Nucleus accumbens (tissue), 56 donors: ENCODE data around the gene LBH.
"Not testable (repeated sequence)": the region's sequence is repeated elsewhere in the genome, so short reads cannot be mapped to it uniquely, and the experiment has no call there.

ENCODE experiments used
- DNase-seq, 56 donors: peaks; one replicate each; lab custom pipeline; 2025; lab: John Stamatoyannopoulos, UW

Gene LBH

DNA sequence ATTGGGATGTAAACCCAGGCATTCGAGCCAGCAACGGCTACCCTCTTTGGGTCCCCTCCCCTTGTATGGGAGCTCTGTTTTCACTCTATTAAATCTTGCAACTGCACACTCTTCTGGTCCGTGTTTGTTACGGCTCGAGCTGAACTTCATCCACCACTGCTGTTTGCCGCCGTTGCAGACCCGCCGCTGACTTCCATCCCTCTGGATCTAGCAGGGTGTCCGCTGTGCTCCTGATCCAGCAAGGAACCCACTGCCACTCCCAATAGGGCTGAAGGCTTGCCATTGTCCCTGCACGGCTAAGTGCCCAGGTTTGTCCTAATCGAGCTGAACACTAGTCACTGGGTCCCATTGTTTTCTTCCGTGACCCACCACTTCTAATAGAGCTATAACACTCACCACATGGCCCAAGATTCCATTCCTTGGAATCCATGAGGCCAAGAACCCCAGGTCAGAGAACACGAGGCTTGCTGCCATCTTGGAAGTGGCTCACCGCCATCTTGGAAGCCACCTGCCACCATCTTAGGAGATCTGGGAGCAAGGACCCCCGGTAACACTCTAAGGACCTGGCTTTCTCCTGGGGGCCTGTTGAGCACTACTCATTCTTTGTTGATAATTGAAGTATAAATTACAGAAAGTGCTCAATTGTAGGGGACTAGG lies 37.9 kb downstream of the LBH start:
- DNase-seq, result not testable (repeated sequence)

GRCh38 chr2:30269771-30270145 lies 38.4 kb downstream of the LBH start:
- DNase-seq, result no peak

DNA sequence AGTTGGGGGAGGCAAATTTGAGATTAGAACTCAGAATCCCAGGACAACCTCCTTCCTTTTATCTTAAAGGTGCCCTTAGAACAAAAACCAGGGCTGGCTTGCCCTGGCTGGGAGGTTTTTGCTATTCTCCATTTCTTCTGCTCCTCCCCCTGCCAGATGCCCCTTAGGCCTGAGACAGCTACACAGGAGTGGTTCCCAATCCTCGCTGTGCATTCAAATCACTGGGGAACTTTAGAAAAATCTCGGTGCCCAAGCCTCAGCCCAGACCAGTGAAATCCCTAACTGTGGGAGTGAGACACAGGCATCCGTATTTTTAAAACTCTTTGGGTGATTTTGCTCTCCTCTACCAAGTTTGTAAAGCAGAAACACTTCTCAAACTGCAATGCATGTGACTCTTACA lies 38.8 kb downstream of the LBH start:
- no peak for DNase-seq

DNA sequence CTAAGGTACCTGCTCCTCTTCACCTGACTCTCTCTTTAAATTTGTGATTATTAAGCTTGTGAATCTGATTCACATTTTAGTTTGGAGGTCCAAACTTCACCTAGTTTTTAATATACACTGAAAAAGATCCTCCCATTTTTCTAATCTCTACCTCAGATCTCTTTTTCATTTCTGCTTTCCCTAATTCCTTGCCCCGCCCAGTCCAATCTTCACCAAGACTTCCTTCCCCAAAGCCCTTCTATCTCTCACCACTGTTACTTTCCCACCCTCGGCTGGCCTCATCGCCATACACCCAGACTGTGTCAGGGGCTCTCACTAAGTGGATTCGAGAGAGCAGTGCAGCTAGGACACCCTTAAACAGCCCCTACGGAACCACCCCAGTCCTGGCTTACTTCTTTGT lies 40.0 kb downstream of the LBH start:
- DNase-seq, result no peak

GRCh38 chr2:30272286-30272685 lies 41.0 kb downstream of the LBH start:
- DNase-seq, result no peak

DNA sequence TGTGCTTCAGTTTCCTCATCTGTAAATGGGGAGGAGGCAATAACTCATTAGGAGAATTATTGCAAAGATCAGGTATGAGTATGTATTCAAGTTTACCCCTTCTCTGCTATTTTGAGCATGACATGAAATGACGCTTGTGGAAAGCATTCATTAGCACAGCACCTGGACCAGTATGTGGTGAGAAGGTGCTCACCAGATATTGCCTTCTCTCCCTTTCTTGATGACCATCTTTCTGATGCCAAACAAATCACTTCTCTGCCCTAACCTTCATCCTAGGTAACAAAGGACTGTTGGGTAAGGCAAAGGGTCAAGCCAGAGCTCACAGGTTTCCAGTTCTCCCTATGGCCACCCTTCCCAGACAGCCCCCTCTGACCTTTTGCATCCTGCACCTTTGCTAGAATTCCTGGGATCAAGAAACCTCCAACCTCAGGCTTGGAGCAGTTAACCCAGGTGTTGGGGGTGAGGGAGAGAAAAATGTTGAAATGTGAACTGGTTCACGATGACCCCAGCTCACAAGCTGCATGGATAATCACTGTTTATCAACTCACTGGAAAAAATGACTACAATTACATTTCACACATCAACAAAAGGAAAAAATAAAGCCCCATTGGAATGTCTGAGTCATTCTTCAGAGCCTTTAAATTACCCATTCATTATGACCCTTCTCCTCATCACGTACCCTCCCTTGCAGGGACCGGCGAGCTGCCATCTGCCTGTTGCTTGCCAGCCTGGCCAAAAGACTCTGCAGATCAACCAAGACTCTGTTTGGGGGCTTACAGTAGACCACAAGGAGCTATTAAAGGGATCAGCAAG lies 41.6 kb downstream of the LBH start:
- DNase-seq, result no peak

GRCh38 chr2:30273574-30273929 lies 42.2 kb downstream of the LBH start:
- DNase-seq, result no peak

DNA sequence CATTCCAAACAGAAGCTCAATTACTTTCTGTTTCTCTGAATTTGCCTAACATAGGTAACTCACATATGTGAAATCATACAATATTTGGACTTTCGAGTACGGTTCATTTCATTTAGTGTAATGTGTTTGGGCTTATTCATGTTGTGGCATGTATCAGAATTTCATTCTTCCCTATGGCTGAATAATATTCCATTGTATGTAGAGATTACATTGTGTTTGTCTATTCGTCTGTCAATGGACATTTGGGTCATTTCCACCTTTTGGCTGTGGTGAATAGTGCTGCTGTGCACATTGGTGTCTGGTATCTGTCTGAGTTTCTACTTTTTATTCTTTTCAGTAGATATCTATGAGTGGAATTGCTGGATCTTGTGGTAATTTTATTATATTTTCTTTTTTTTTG lies 43.9 kb downstream of the LBH start:
- DNase-seq, result no peak

DNA sequence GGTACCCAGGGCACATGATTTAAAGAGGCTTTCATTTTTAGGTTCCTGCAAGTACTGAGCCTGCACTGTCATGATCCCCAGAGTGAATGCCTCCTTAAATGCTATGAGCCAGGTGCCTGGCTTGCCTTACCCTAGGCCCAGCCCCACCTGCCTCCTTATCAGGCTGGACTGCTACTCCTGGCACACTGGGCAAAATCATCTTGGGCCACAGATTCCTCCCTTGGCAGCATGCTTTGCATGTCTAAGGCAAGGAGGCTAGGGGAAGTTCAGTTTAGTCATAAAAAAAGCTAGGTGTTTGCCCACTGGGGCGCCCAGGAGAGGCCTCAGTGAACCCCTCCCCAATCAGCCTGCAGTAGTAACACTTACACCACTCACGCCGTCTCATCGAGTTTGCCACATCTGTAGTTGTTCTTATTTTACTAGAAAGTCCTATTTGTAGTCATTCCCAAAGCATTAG lies 45.1 kb downstream of the LBH start:
- DNase-seq, result no peak

DNA sequence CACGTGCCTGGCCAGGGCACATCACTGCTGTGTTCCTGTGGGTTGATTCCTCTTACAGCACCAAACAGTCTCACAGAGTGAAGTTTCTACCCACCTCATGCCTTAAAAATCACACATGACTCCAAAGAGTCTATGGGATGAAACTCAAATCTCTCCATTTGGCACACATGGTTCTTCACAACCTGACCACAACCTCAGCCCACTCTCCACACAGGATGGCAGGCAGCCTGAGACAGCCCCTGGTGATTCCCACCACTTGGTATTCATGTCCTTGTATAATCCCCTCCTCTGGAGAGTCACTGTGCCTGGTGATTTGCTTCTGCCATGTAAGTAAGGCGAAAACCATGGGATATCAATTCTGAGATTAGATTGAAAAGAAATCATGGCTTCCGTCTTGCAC lies 46.2 kb downstream of the LBH start:
- DNase-seq, result no peak

DNA sequence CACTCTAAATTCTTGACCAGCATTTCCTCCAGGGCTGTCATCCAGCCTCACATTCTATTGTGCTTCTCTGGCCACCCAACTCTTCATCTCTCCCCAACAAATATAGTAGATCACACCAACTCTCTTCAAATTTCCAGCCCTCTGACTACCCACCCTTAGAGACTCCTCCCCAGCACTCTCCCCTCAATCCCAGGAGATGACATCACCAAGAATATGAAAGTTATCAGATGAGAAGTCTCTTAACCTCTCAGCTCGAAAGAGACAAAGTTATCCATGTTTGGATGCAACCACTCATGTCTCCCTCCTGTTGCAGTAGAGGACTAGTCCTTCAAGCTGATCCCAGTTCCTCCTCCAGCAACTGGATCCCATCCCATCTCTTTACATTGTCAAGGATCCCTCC lies 47.1 kb downstream of the LBH start:
- no peak for DNase-seq

DNA sequence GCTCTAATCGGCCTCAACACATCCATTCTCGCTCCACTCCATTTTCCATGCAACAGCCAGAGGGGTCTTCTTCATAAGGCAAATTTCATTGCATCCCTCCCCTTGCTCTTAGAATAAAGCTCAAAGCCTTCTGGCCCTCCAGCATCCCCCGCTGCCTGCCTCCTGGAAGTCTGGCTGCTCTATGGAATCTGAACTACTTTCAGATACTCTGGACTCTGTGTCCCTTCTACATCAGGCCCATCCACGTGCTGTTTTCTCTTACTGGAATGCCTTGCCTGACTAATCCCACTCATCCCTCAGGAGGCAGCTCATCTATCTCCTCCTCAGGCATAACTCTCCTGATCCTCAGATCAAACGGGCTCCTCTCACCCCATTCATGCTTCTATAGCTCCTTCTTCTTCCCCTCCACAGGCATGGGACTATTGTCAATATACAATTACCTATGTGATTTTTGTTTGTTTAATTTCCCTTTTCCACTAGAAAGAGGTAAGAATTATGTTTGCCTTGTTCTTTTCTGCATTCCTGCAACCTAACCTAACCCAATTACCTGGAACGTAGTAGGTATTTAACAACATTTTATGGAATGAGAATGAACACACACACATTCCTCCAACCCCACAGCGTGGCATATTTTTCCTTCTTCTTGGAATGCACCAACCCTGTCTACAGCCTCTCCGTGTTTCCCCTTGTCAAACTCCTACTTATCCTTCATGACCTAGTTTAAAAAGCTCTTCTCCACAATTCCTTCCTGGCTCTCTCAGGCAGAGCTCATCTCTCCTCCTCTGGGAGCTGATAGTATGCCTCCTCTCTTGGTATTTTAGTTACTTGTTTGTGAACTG lies 49.5 kb downstream of the LBH start:
- DNase-seq, result no peak

DNA sequence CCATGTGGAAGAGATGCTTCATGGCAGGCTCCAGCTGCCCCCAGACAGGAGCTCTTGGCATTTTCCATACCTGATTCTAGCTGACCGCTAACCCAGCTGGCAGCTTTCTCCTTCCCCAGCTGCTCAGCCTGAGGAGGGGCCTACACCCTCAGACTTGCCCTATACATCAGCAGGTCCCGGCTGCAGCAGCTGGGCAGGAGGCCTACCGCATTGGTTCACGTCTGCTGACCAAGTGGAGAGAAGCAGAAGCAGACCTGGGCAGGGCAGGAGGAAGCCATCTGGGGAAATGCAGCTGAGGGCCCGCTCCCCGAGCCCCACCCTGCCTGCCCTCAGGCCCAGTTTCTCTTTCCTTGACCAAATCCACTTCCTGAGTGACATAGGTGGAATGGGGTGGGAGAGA lies 50.7 kb downstream of the LBH start:
- DNase-seq, result no peak

DNA sequence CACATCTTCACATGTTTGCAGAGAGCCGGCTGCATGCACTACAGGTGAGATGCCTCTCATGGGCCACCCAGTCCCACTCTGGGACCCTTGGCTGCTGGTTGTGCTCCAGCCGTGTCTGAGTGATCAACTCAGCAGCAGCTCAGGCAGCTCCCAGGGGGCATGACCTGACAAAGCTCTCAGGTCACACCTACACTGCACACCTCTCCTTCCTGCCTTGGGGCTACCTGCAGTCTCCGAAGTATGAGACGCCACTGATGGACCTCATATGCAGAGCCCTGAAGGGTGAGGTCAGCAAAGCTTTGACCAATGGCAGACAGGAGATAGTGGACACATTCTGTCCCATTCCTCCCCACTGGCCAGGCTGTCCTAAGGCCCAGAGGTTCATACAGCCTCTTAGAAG lies 51.4 kb downstream of the LBH start:
- no peak for DNase-seq

DNA sequence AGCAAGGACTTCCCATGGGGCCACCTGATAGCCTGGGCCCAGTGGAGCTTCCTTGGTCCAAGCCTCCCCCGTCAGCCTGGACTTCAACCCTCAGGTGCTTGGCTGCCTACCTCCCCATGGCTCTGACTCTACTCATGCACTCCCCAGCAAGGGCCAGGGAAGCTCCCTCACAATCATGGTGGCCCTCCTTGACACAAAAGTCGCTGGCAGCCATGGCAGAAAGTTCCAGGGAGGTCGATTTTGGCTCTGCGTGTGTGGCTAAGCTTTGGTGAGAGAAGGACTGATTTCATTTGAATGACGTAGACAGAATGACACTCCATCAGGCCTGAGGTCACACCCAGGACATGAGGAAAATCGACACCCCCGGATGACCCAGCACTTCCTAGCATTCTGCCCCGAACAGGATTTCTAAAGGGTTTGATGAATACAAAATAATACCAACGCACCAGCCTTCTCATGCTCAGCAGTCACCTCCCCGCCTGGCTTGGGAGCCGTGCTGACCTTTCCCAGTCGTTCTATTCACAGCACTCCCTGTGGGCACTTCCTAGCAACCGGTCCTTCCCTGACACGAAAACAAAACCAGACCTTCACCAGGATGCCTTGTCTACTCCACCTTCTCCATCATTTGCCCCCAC lies 52.7 kb downstream of the LBH start:
- DNase-seq, result no peak

- DNase-seq, result no peak
Measured at GRCh38 chr2:30285758-30286157, 54.4 kb downstream of the LBH start.

DNA sequence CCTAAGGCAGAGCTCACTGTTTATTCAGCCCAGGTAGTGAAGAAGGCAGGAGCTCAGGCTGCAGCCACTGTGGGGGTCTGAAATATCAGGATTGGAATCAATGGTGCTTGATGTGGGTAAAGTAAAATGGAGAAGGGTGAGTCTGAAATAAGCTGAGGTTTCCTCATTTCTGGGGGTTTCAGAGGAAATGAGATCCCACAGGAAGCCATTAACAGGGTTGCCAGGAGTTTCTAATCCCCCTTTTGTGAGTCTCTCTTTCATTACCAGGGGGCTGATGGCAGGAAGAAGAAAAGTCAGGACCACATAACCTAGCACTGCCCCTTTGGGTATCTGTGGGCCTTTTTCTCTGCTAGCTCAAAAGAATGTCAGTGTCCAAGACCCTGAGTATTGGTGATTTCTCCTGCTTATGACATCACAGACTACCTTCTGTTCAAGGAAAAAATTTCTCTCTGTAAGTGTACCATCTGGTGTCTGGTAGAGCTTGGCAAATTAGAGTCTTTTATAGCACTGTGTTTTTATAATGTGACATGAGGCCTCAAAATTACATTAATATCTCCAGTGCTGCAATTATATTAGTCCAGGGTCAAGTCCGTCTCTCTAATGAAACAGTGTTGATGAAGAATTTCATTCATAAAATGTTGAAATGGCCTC lies 56.0 kb downstream of the LBH start:
- no peak for DNase-seq

DNA sequence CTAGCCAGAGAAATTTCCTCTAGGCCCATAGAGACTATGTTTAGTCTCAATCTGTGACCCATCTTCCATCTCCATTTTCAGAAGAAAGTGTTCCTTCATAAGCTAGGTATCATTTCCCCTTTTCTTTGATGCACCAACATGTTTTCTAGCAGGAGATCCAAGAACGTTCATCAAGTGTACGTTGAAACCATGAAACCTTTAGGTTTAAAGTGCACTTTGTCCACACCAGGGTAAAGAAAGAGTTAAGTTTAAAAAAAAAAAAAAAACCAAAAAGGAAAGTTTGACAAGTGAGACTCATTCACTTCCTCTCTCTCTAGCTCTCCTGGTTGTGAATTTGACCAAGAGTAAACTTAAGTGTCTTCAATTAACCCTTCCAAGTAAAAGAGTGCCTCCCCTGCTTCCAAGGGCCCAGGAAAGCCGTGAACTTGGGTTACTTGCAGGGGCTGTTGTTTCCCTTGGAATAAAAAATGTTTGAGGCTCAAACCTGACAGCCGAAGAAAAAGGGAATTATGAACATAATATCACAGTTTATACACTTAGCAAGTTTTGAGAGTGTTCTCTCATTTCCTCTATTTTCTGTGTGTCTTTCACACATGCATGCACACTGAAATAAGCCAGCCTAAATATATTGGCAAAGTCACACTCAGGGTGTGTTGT lies 56.7 kb downstream of the LBH start:
- no peak for DNase-seq

DNA sequence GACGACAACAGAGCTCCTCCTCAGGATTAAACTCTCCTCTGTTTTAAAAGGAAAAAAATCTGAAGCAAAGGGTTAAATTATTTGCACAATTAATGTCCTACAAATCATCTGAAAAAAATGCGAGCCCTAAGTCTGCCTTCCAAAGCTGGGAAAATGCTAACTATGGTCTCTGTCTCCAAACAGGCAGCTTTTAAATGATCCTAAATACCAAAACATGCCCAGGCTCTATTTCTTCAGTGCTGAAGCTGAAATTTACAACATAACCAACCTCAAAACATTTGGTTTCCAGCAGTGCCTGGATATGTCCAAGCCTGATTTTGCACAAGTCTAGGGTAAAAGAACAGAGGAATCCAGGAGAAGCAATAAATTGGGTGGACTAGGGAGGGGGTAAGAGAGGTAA lies 57.2 kb downstream of the LBH start:
- no peak for DNase-seq
